Smooth muscle cell (in vitro differentiated cells): ENCODE data around the gene RNF41. TPM values are rescaled to one million over a fixed set of nuclear protein-coding genes. Genes with fewer than 3 reads are reported as not detected.
"Not testable (repeated sequence)": the region's sequence is repeated elsewhere in the genome, so short reads cannot be mapped to it uniquely, and the experiment has no call there.

Experiments used
- DNase-seq: peaks from one replicate; lab custom pipeline; 2025; ENCODE audit not compliant: unreplicated experiment; lab: John Stamatoyannopoulos, UW
- H2AFZ ChIP-seq: fragments of 200-600 bp; sonication (generic); 2 replicates; pipeline ENCODE4 v1.6.0; 2016; ENCODE audit warnings: antibody characterized with exemption, low read depth, mild to moderate bottlenecking
- H3F3A ChIP-seq: fragments of 200-600 bp; sonication (generic); 2 replicates; pipeline ENCODE4 v1.6.0; 2017; ENCODE audit warnings: antibody characterized with exemption, low read depth
- H3K27ac ChIP-seq: fragments of 200-600 bp; sonication (generic); 2 replicates; pipeline ENCODE4 v1.5.1; 2016; ENCODE audit warnings: low read depth, mild to moderate bottlenecking
- H3K27me3 ChIP-seq: fragments of 200-600 bp; sonication (generic); 2 replicates; pipeline ENCODE4 v1.6.1; 2016; ENCODE audit warnings: low read depth, mild to moderate bottlenecking
- H3K36me3 ChIP-seq: fragments of 200-600 bp; sonication (generic); 2 replicates; pipeline ENCODE4 v1.5.1; 2016; ENCODE audit warnings: low read depth
- H3K4me1 ChIP-seq: fragments of 200-600 bp; sonication (generic); 2 replicates; pipeline ENCODE4 v1.5.1; 2016; ENCODE audit warnings: low read depth
- H3K4me2 ChIP-seq: fragments of 200-600 bp; sonication (generic); 2 replicates; pipeline ENCODE4 v1.6.0; 2016; ENCODE audit warnings: mild to moderate bottlenecking
- H3K4me3 ChIP-seq: fragments of 200-600 bp; sonication (generic); 2 replicates; pipeline ENCODE4 v1.5.1; 2016; ENCODE audit warnings: mild to moderate bottlenecking
- H3K79me2 ChIP-seq: fragments of 200-600 bp; sonication (generic); 2 replicates; pipeline ENCODE4 v1.6.0; 2016; ENCODE audit warnings: low read depth, mild to moderate bottlenecking
- H3K9ac ChIP-seq: fragments of 200-600 bp; sonication (generic); 2 replicates; pipeline ENCODE4 v1.6.0; 2016; ENCODE audit warnings: low read depth
- H3K9me3 ChIP-seq: fragments of 200-600 bp; sonication (generic); replicated peaks from 2 replicates; pipeline ENCODE4 v1.5.1; 2016; ENCODE audit warnings: low read depth
- H4K20me1 ChIP-seq: fragments of 200-600 bp; sonication (generic); 2 replicates; pipeline ENCODE4 v1.6.0; 2016; ENCODE audit warnings: low read depth
- WGBS: methylation state at CpG from one replicate; pipeline ENCODE4 v1.1.7; 2016; ENCODE audit warnings: low lambda C conversion rate; 5-methylcytosine and 5-hydroxymethylcytosine counted together
- polyA plus RNA-seq: library from polyadenylated mRNA; unstranded; fragments of >200 nt; fragmentation: Nextera tagmentation; extraction: Ambion mirVana; gene quantifications from 2 replicates; pipeline ENCODE4 v1.2.1, GENCODE V29; 2016
- total RNA-seq: library from RNA; depleted of rRNA; stranded (reverse); fragments of >200 nt; gene quantifications from 2 replicates; pipeline ENCODE4 v1.2.3, GENCODE V29; 2014
- TF ChIP-seq, protein P1 (sequence below): fragments of 200-600 bp; sonication (generic); IDR thresholded peaks from 2 replicates; pipeline ENCODE4 v1.5.1; 2017; ENCODE audit warnings: borderline replicate concordance, mild to moderate bottlenecking, antibody characterized with exemption; ENCODE audit not compliant: insufficient read depth, poor library complexity, severe bottlenecking

Gene RNF41
- total and polyA plus RNA-seq, 2 experiments from 2014 or later: 19.4 to 46.1 TPM

DNA sequence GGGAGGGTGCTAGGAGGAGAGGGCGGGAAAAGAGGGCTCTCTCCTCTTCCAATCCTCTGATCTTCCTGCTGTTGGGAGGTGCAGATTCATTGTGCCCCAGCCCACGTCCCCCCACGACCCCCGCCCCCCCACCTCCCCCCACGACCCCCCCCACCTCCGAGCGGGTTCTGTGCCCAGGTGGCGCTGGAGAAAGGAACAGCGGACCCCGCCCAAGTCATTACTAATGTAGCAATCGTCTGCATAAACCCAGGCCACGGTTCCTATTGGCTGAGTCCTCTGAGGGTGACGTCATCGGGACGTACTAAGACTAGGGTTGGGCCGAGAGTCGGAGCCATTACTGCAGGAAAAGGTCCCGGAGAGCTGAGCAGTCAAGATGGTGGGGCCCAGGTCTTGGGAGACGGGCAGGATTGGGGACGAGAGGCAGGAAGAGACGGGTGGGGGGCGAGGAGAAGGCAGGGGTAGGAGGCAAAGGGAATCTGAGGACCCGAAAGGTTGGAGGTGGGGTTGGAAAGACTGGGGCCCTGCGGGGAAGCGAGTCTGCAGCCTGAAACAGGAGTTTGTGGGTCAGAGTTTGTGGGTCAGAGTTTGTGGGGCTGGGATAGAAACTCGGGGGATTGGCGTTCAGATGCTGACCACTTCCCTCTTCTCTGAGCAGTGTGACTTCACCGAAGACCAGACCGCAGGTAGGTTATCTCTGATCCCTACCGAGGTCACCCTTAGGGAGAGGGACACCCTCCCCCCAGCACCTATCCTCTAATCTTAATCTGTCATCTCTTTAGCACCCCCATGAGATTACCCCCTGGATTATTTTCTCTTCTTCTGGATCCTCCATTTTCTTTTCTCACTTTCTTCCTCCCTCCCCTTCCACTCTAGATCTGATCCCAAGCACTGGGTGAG lies 63.4 kb downstream of the RNF41 start, which contains the start of gene MYL6:
Gene MYL6 (plus strand): TSS at position 331 of the 897 bp plus-strand sequence. CDS start 43 bp downstream, at position 374.
- peaks cover 34% of the 10 kb centered on the region for H3K79me2 ChIP-seq
- TF ChIP-seq, protein P1, sequence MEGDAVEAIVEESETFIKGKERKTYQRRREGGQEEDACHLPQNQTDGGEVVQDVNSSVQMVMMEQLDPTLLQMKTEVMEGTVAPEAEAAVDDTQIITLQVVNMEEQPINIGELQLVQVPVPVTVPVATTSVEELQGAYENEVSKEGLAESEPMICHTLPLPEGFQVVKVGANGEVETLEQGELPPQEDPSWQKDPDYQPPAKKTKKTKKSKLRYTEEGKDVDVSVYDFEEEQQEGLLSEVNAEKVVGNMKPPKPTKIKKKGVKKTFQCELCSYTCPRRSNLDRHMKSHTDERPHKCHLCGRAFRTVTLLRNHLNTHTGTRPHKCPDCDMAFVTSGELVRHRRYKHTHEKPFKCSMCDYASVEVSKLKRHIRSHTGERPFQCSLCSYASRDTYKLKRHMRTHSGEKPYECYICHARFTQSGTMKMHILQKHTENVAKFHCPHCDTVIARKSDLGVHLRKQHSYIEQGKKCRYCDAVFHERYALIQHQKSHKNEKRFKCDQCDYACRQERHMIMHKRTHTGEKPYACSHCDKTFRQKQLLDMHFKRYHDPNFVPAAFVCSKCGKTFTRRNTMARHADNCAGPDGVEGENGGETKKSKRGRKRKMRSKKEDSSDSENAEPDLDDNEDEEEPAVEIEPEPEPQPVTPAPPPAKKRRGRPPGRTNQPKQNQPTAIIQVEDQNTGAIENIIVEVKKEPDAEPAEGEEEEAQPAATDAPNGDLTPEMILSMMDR: no peak

DNA sequence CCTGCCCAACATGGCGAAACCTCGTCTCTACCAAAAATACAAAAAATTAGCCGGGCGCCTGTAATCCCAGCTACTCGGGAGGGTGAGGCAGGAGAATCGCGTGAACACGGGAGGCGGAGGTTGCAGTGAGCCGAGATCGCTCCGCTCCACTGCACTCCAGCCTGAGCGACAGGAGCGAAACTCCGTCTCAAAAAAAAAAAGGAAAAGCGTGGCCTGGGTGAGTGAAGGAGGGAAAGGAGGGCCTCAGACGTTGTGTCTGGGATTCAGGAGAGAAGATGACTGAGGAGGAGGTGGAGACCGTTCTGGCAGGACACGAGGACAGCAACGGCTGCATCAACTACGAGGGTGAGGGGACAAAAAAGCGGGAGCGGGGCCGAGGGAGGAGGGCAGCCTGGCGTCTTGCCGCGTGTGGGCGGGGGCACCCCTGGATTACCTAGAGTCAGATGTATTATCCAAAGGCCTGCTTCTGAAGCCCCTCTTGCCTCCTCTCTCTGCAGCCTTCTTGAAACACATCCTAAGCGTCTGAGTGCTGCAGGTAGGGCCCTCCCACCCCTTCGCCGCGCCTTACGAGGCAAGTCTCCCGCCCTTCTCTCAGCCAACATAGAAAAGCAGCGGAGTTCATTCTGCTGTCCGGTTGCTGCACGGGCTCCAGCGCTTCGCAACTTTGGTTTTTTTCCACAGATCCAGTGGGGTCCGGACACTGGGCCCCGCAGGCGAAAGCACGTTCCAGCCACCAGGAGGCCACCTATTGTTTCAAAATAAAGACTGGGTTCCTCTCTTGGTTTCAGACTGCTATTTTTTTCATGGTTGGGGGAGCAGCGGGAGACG lies 64.3 kb downstream of the RNF41 start:
- H3K36me3 ChIP-seq: no peaks in the 10 kb centered on the region
- H4K20me1 ChIP-seq: peaks cover 39% of the 10 kb centered on the region
- H3K4me1 ChIP-seq: peaks cover 44% of the 10 kb centered on the region
- peak overlapping the region; percentile 90 for H3K4me3 ChIP-seq
- H3K27me3 ChIP-seq: no peaks in the 10 kb centered on the region
- TF ChIP-seq, protein P1: peak; percentile 67
- DNase-seq: peak; percentile 58
- no peak overlapping the region for H2AFZ ChIP-seq
- peaks cover 34% of the 10 kb centered on the region for H3F3A ChIP-seq
- H3K4me2 ChIP-seq: peak overlapping the region; percentile 100
- peak overlapping the region; percentile 82 for H3K27ac ChIP-seq
- no peaks in the 10 kb centered on the region for H3K9me3 ChIP-seq
- no peak overlapping the region for H3K9ac ChIP-seq
- 15% methylated on average over 42 of the region's 45 CpGs for WGBS
- peaks cover 40% of the 10 kb centered on the region for H3K79me2 ChIP-seq

More for the DNA sequence above, 63.4 kb downstream of the RNF41 start, which contains the start of gene MYL6:
- peaks cover 47% of the 10 kb centered on the region for H4K20me1 ChIP-seq
- H2AFZ ChIP-seq: no peak within 1 kb of the TSS
- DNase-seq: peak; percentile 58
- WGBS: under 1% methylated on average over 21 of the region's 30 CpGs
- peak within 1 kb of the TSS; percentile 90 for H3K4me3 ChIP-seq
- no peaks in the 10 kb centered on the region for H3K36me3 ChIP-seq
- H3K4me1 ChIP-seq: peaks cover 39% of the 10 kb centered on the region
- no peaks in the 10 kb centered on the region for H3K27me3 ChIP-seq
- peak within 1 kb of the TSS; percentile 95 for H3K9ac ChIP-seq
- peak within 1 kb of the TSS; percentile 100 for H3K4me2 ChIP-seq
- no peaks in the 10 kb centered on the region for H3K9me3 ChIP-seq
- peak within 1 kb of the TSS; percentile 82 for H3K27ac ChIP-seq
- H3F3A ChIP-seq: peaks cover 42% of the 10 kb centered on the region

DNA sequence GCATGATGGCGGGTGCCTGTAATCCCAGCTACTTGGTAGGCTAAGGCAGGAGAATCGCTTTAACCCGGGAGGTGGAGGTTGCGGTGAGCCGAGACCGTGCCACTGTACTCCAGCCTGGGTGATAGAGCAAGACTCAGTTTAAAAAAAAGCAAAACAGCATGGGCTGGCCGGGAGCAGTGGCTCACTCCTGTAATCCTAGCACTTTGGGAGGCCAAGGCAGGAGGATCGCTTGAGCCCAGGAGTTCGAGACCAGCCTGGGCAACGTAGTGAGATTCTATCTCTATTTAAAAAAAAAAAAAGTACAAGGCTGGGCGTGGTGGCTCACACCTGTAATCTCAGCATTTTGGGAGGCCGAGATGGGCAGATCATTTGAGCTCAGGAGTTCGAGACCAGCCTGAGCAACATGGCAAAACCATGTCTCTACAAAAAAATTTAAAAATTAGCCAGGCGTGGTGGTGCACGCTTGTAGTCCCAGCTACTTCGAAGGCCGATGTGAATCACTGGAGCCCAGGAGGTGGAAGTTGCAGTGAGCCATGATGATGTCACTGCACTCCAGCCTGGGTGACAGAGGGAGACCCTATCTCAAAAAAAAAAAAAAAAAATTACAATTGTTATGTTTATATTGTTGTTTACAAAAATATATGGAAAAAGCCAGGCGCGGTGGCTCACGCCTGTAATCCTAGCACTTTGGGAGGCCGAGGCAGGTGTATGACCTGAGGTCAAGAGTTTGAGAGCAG lies 65.1 kb downstream of the RNF41 start:
- H3K9me3 ChIP-seq, H3K27me3 ChIP-seq, H2AFZ ChIP-seq, H3K9ac ChIP-seq, DNase-seq, H3K36me3 ChIP-seq: not testable (repeated sequence)
- 92% methylated on average over 21 of the region's 21 CpGs for WGBS
- H3K79me2 ChIP-seq: peaks cover 40% of the 10 kb centered on the region
- peaks cover 28% of the 10 kb centered on the region for H3F3A ChIP-seq
- peak overlapping the region; percentile 100 for H3K4me2 ChIP-seq
- H3K27ac ChIP-seq: peak overlapping the region; percentile 82
- H4K20me1 ChIP-seq: peaks cover 31% of the 10 kb centered on the region
- peak overlapping the region; percentile 90 for H3K4me3 ChIP-seq
- peaks cover 39% of the 10 kb centered on the region for H3K4me1 ChIP-seq
